ENCODE results near the gene GPR156.

DNA sequence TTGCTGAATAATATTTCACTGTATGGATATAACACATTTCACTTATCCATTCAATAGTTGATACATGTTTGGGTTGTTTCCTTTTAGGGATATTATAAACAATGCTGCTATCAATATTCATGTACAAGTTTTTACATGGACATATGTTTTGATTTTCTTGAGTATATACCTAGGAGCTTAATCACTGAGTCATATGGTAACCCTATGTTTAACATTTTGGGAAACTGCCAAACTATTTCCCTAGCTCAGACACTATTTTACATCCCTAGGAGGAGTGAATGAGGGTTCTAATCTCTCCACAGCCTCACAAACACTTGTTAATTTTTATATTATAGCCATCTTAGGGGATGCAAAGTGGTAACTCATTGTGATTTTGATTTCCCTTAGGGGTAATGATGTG is 66.0 kb downstream of the GPR156 start:
- TF ChIP-seq, protein P1, sequence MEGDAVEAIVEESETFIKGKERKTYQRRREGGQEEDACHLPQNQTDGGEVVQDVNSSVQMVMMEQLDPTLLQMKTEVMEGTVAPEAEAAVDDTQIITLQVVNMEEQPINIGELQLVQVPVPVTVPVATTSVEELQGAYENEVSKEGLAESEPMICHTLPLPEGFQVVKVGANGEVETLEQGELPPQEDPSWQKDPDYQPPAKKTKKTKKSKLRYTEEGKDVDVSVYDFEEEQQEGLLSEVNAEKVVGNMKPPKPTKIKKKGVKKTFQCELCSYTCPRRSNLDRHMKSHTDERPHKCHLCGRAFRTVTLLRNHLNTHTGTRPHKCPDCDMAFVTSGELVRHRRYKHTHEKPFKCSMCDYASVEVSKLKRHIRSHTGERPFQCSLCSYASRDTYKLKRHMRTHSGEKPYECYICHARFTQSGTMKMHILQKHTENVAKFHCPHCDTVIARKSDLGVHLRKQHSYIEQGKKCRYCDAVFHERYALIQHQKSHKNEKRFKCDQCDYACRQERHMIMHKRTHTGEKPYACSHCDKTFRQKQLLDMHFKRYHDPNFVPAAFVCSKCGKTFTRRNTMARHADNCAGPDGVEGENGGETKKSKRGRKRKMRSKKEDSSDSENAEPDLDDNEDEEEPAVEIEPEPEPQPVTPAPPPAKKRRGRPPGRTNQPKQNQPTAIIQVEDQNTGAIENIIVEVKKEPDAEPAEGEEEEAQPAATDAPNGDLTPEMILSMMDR (optimal IDR thresholded peaks at IDR 0.05 in 1 of 3, IDR thresholded peaks at IDR 0.05 in 1 of 3, conservative IDR thresholded peaks at IDR 0.05 in 1 of 3; ENCODE audit: extremely low read depth in 1 of 3, insufficient read depth in 2 of 3, low read length in 3 of 3), result no peak
- TF ChIP-seq EZH2 (IDR thresholded peaks at IDR 0.05; ENCODE audit: low read length), result no peak

Data from keratinocyte (primary cell).